Measurements from ENCODE around the gene SERPINA6.
"Not testable (repeated sequence)": the region's sequence is repeated elsewhere in the genome, so short reads cannot be mapped to it uniquely, and the experiment has no call there.

The SERPINA6 gene

GRCh38 chr14:94354638-94355185 lies 31.6 kb upstream of the SERPINA6 start:
- no peak for DNase-seq (ENCODE audit: low read depth in 2 of 3, low spot score in 1 of 3)

GRCh38 chr14:94354190-94354589 lies 31.1 kb upstream of the SERPINA6 start:
- not testable (repeated sequence) for DNase-seq (ENCODE audit: low read depth in 2 of 3, low spot score in 1 of 3)

GRCh38 chr14:94349276-94349675 lies 26.1 kb upstream of the SERPINA6 start:
- no peak for DNase-seq (ENCODE audit: low read depth in 2 of 3, low spot score in 1 of 3)

- no peak for DNase-seq (ENCODE audit: low read depth in 2 of 3, low spot score in 1 of 3)
These were observed 25.7 kb upstream of the SERPINA6 start for GRCh38 chr14:94348836-94349235.

GRCh38 chr14:94346841-94347240 lies 23.7 kb upstream of the SERPINA6 start:
- DNase-seq (ENCODE audit: low read depth in 2 of 3, low spot score in 1 of 3): no peak

GRCh38 chr14:94346065-94346786 lies 23.1 kb upstream of the SERPINA6 start:
- peak; percentile 40 to 75 (median 51) for DNase-seq (ENCODE audit: low read depth in 2 of 3, low spot score in 1 of 3)

- DNase-seq (ENCODE audit: low read depth in 2 of 3, low spot score in 1 of 3): no peak
These were observed 22.4 kb upstream of the SERPINA6 start for GRCh38 chr14:94345344-94346064.

GRCh38 chr14:94344389-94344788 lies 21.3 kb upstream of the SERPINA6 start:
- DNase-seq (ENCODE audit: low read depth in 2 of 3, low spot score in 1 of 3): no peak

- no peak for DNase-seq (ENCODE audit: low read depth in 2 of 3, low spot score in 1 of 3)
These were observed 20.3 kb upstream of the SERPINA6 start for GRCh38 chr14:94343238-94344005.

- peak in 2 of 3 donors; percentile 20 to 21 for DNase-seq (ENCODE audit: low read depth in 2 of 3, low spot score in 1 of 3)
These were observed 19.3 kb upstream of the SERPINA6 start for GRCh38 chr14:94342334-94342934.

GRCh38 chr14:94341656-94342333 lies 18.7 kb upstream of the SERPINA6 start:
- DNase-seq (ENCODE audit: low read depth in 2 of 3, low spot score in 1 of 3): no peak

GRCh38 chr14:94340533-94340932 lies 17.4 kb upstream of the SERPINA6 start:
- DNase-seq (ENCODE audit: low read depth in 2 of 3, low spot score in 1 of 3): no peak

- DNase-seq (ENCODE audit: low read depth in 2 of 3, low spot score in 1 of 3): no peak
These were observed 14.9 kb upstream of the SERPINA6 start for GRCh38 chr14:94338023-94338422.

- DNase-seq (ENCODE audit: low read depth in 2 of 3, low spot score in 1 of 3): no peak
These were observed 14.1 kb upstream of the SERPINA6 start for GRCh38 chr14:94337274-94337673.

- no peak for DNase-seq (ENCODE audit: low read depth in 2 of 3, low spot score in 1 of 3)
These were observed 11.7 kb upstream of the SERPINA6 start for GRCh38 chr14:94334872-94335271.

- DNase-seq (ENCODE audit: low read depth in 2 of 3, low spot score in 1 of 3): no peak
These were observed 9.5 kb upstream of the SERPINA6 start for GRCh38 chr14:94332587-94332986.

- DNase-seq (ENCODE audit: low read depth in 2 of 3, low spot score in 1 of 3): no peak
These were observed 9.0 kb upstream of the SERPINA6 start for GRCh38 chr14:94332063-94332583.

GRCh38 chr14:94331462-94331861 lies 8.3 kb upstream of the SERPINA6 start:
- DNase-seq (ENCODE audit: low read depth in 2 of 3, low spot score in 1 of 3): no peak

- DNase-seq (ENCODE audit: low read depth in 2 of 3, low spot score in 1 of 3): no peak
These were observed 7.7 kb upstream of the SERPINA6 start for GRCh38 chr14:94330857-94331256.

- no peak for DNase-seq (ENCODE audit: low read depth in 2 of 3, low spot score in 1 of 3)
These were observed 7.3 kb upstream of the SERPINA6 start for GRCh38 chr14:94330432-94330831.

Measured in stimulated activated CD4-positive, alpha-beta T cell treated with anti-CD3 and anti-CD28 coated beads, Interleukin-12 subunit alpha, Interleukin-12 subunit beta, amount 100 ng/mL, for 48 hours (primary cell).